Mesothelial cell of epicardium (in vitro differentiated cells): ENCODE measurements around the gene COQ2. TPM values are rescaled to one million over a fixed set of nuclear protein-coding genes. Genes with fewer than 3 reads are reported as not detected.
A peak's percentile ranks its signal among the peaks of the same experiment; 100 is the strongest.
"Not testable (repeated sequence)": the region's sequence is repeated elsewhere in the genome, so short reads cannot be mapped to it uniquely, and the experiment has no call there.

ENCODE experiments used
- DNase-seq, 2 experiments: peaks; one replicate each; pipeline ENCODE4 v3.0.0; 2021; ENCODE audit warnings: low spot score in 2 of 2; ENCODE audit not compliant: unreplicated experiment in 2 of 2
- H3K27ac Mint-ChIP-seq: 2 replicates; pipeline ENCODE4 v1.8.0; 2021; ENCODE audit warnings: mixed read lengths
- H3K27me3 Mint-ChIP-seq: 2 replicates; pipeline ENCODE4 v1.8.0; 2021; ENCODE audit warnings: low read depth, mixed read lengths
- H3K36me3 Mint-ChIP-seq: 2 replicates; pipeline ENCODE4 v1.8.0; 2021; ENCODE audit warnings: mixed read lengths
- H3K4me1 Mint-ChIP-seq: 2 replicates; pipeline ENCODE4 v1.8.0; 2021; ENCODE audit warnings: mixed read lengths
- H3K4me3 Mint-ChIP-seq: 2 replicates; pipeline ENCODE4 v1.8.0; 2021; ENCODE audit warnings: mild to moderate bottlenecking, moderate library complexity, mixed read lengths
- H3K9me3 Mint-ChIP-seq: 2 replicates; pipeline ENCODE4 v1.8.0; 2021; ENCODE audit warnings: mixed read lengths
- total RNA-seq: library from RNA; stranded (reverse); gene quantifications from 3 replicates; pipeline ENCODE4 v1.2.1, GENCODE V29; 2021
- TF ChIP-seq, protein P1 (sequence below): fragments of 200-600 bp; sonication (generic); IDR thresholded peaks from one replicate; pipeline ENCODE4 v1.5.0; 2021; ENCODE audit warnings: antibody characterized with exemption; ENCODE audit not compliant: unreplicated experiment

Gene COQ2, protein sequence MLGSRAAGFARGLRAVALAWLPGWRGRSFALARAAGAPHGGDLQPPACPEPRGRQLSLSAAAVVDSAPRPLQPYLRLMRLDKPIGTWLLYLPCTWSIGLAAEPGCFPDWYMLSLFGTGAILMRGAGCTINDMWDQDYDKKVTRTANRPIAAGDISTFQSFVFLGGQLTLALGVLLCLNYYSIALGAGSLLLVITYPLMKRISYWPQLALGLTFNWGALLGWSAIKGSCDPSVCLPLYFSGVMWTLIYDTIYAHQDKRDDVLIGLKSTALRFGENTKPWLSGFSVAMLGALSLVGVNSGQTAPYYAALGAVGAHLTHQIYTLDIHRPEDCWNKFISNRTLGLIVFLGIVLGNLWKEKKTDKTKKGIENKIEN
- total RNA-seq: 7.3 to 8.0 TPM (median 7.9 TPM) in 3 replicates

DNA sequence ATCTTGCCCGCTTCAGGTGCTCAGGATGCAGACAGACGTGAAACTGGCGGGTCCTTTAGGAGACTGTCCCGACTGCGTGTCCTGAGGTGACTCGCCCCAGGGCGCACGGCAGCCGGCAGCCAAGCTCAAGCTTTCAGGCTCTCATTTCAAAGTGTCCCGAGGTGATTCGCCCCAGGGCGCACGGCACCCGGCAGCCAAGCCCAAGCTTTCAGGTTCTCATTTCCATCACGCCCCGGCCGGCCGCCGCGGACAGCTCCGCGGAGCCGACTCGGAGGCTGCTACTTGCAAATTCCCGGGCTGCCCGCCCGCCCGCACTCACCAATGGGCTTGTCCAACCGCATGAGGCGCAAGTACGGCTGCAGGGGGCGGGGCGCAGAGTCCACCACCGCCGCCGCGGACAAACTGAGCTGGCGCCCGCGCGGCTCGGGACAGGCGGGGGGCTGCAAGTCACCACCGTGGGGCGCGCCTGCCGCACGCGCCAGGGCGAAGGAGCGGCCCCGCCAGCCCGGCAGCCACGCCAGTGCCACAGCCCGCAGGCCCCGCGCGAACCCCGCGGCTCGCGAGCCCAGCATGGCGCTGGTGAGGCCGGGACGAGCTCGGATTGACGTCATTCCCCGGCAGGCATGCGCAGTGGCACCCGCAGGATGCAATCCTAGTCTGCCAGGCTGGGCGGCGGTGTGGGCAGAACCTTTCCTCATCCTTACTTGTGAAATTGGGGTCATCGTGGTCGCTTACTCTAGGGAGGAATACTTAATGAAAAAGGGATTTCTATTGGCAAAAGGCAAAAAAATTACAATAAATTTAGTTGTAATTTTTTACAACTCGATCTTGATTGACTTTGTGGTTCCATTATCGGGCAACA, at the start of gene COQ2:
COQ2 (minus strand) TSS at position 606 of the 862 bp plus-strand sequence; CDS start at position 572, 34 bp downstream.
- Mint-ChIP-seq H3K4me3 (peak within 1 kb of the TSS; percentile 91), H3K27me3 (no peaks in the 10 kb centered on the region), H3K27ac (peak within 1 kb of the TSS; percentile 97), H3K4me1 (peaks cover 26% of the 10 kb centered on the region), H3K36me3 (no peaks in the 10 kb centered on the region), H3K9me3 (peaks cover 5% of the 10 kb centered on the region)
- peak; percentile 87 to 98 for DNase-seq
- TF ChIP-seq, protein P1, sequence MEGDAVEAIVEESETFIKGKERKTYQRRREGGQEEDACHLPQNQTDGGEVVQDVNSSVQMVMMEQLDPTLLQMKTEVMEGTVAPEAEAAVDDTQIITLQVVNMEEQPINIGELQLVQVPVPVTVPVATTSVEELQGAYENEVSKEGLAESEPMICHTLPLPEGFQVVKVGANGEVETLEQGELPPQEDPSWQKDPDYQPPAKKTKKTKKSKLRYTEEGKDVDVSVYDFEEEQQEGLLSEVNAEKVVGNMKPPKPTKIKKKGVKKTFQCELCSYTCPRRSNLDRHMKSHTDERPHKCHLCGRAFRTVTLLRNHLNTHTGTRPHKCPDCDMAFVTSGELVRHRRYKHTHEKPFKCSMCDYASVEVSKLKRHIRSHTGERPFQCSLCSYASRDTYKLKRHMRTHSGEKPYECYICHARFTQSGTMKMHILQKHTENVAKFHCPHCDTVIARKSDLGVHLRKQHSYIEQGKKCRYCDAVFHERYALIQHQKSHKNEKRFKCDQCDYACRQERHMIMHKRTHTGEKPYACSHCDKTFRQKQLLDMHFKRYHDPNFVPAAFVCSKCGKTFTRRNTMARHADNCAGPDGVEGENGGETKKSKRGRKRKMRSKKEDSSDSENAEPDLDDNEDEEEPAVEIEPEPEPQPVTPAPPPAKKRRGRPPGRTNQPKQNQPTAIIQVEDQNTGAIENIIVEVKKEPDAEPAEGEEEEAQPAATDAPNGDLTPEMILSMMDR: no peak

DNA sequence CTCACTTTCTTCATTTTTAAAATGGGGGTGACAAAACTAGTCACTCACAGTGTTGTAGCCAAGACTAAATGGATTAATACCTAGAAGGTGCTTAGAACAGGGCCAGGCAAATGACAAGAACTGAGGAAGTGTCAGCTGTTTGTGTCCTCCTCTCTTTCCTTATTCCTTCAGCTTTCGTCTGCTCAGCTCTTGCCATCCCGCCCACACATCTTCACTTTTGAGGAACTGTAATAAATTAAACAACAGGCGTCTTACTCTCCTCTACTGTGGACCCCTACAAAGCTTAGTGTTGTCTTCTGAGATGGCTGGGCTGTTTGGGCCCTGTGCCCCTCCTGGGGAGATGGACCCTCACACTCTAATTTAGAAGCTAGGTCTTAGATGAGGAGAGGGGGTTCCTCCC, 47.4 kb upstream of the COQ2 start:
- Mint-ChIP-seq H3K27ac (no peak overlapping the region), H3K36me3 (no peaks in the 10 kb centered on the region), H3K4me1 (peaks cover 5% of the 10 kb centered on the region), H3K9me3 (no peaks in the 10 kb centered on the region), H3K4me3 (no peak overlapping the region), H3K27me3 (peaks cover 47% of the 10 kb centered on the region)
- TF ChIP-seq, protein P1: no peak
- no peak for DNase-seq

DNA sequence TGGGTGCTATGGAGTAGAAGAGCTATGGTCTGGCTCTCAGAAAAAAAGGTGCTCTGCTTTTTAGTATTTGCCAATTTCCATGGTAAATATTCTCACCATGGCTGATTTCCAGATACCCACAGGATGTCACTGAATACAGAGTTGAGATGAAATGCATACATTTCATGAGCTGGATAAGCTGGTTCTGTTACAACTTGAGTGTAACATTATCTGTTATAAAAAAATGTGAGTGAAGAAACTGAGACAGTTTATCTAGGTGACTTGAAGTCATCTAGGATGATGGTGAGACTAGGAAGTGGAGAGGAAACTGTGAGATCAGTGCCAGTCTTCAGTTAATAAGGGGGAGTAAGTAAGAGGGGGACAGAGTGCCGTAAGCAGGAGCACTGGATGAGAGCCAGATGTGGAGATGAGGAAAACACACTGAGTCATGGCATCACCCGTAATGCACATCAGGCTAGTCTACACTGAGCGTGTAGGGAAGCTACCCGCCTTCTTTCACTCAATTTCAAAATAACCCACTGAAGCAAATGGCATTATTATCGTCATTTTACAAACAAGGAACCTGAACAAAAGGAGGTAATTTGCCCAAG, 45.0 kb upstream of the COQ2 start:
- TF ChIP-seq, protein P1: no peak
- no peak overlapping the region for H3K27ac Mint-ChIP-seq
- no peak for DNase-seq
- H3K4me3 Mint-ChIP-seq: no peak overlapping the region
- no peaks in the 10 kb centered on the region for H3K9me3 Mint-ChIP-seq
- no peaks in the 10 kb centered on the region for H3K36me3 Mint-ChIP-seq
- peaks cover 3% of the 10 kb centered on the region for H3K4me1 Mint-ChIP-seq
- H3K27me3 Mint-ChIP-seq: peaks cover 25% of the 10 kb centered on the region

DNA sequence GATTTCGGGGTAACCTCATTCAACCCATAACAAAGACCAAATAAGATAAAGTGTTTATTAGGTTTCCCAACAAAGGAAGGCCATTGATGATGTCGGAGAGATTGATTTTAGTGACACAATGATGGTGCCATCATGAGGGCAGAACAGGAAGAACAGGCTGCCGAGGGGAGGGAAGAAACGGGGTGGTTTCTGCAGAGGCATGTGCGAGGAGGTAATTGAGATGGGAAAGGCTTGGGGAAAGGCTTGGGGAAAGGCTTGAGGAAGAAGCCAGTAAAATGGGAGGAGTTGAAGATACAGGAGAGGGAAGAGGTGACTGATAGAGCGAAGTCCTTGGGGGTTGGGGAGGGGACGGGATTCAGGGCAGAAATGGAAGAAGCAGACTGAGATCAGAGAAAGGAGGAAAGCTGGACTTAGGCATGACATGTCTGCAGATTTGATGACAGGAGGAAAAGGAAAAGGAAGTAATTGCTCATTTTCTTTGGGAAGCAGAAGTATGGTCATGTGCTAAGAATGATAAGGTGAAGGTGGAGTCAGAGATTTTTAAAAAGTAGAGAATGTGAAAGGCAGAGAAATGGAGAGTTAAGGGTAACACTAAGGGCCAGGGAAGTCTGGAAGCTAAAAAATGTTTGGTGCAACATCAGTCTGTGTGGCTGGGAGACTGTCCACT, 44.1 kb upstream of the COQ2 start:
- H3K4me1 Mint-ChIP-seq: peaks cover 3% of the 10 kb centered on the region
- no peaks in the 10 kb centered on the region for H3K9me3 Mint-ChIP-seq
- no peak overlapping the region for H3K27ac Mint-ChIP-seq
- H3K4me3 Mint-ChIP-seq: no peak overlapping the region
- TF ChIP-seq, protein P1: no peak
- H3K27me3 Mint-ChIP-seq: peaks cover 16% of the 10 kb centered on the region
- H3K36me3 Mint-ChIP-seq: no peaks in the 10 kb centered on the region
- no peak for DNase-seq

DNA sequence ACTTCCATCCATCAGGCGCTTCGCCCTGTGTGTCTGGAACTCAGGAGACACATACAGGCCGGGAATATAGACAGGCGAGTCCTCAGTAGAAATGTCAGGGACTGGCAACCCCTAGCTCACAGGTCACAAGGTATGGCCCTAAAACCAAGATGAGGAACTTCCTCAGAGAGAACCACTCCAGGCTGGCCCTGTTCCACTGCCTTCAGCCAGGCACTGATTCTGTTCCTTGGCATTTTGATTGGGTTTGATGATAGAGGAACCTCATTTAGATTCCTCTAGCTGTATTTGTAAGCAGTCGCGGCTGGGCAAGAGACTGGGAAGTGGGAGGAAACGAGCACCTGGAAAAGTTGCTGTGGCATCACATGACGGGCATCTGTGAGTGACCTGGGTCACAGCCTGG, 41.9 kb upstream of the COQ2 start:
- Mint-ChIP-seq H3K4me3 (no peak overlapping the region), H3K9me3 (no peaks in the 10 kb centered on the region), H3K4me1 (peaks cover 3% of the 10 kb centered on the region), H3K27me3 (no peaks in the 10 kb centered on the region), H3K36me3 (no peaks in the 10 kb centered on the region), H3K27ac (no peak overlapping the region)
- TF ChIP-seq, protein P1: no peak
- DNase-seq: no peak

DNA sequence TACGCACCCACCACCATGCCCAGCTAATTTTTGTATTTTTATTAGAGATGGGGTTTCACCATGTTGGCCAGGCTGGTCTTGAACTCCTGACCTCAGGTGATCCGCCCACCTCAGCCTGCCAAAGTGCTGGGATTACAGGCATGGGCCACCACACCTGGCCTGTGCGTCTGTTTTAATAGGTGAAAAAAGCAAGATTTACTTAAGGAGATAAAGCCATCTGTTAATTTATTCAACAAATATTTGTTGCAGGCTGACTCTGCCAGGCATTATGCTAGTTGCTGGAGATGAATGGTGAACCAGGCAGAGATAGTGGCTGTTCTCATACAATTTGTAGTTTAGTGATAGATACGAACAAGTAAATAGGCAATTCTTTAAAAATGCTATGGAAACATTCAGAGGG, 40.7 kb upstream of the COQ2 start:
- H3K9me3 Mint-ChIP-seq, H3K4me3 Mint-ChIP-seq, DNase-seq, H3K36me3 Mint-ChIP-seq, H3K4me1 Mint-ChIP-seq, H3K27me3 Mint-ChIP-seq, H3K27ac Mint-ChIP-seq: not testable (repeated sequence)
